Adrenal gland (tissue), 5 donors: ENCODE data around the gene SYK.

Source experiments
- POLR2A ChIP-seq, 2 donors: fragments of 450-650 bp; IDR thresholded peaks; one replicate each; pipeline ENCODE4 v1.6.1; 2017; ENCODE audit warnings: antibody characterized with exemption in 2 of 2, mild to moderate bottlenecking in 2 of 2, moderate library complexity in 1 of 2
- TF ChIP-seq, protein P1 (sequence below), 6 experiments: fragments of 450-650 bp in 4 of 6; fragments of 200-600 bp in 2 of 6; sonication (generic) in 1 of 6; IDR thresholded peaks; 1 replicate in 5 of 6; 2 replicates in 1 of 6; pipeline versions ENCODE4 v1.5.1 to v1.8.0; 2016 to 2021; ENCODE audit warnings: antibody characterized with exemption in 6 of 6, mild to moderate bottlenecking in 2 of 6, moderate library complexity in 1 of 6
- donor health status: DM: no; HTN: no; CAD: no.

GRCh38 chr9:90857855-90858254, 56.2 kb downstream of the SYK start:
- TF ChIP-seq, protein P1, sequence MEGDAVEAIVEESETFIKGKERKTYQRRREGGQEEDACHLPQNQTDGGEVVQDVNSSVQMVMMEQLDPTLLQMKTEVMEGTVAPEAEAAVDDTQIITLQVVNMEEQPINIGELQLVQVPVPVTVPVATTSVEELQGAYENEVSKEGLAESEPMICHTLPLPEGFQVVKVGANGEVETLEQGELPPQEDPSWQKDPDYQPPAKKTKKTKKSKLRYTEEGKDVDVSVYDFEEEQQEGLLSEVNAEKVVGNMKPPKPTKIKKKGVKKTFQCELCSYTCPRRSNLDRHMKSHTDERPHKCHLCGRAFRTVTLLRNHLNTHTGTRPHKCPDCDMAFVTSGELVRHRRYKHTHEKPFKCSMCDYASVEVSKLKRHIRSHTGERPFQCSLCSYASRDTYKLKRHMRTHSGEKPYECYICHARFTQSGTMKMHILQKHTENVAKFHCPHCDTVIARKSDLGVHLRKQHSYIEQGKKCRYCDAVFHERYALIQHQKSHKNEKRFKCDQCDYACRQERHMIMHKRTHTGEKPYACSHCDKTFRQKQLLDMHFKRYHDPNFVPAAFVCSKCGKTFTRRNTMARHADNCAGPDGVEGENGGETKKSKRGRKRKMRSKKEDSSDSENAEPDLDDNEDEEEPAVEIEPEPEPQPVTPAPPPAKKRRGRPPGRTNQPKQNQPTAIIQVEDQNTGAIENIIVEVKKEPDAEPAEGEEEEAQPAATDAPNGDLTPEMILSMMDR (IDR thresholded peaks at IDR 0.05), result no peak
- TF ChIP-seq POLR2A (IDR thresholded peaks at IDR 0.05), result no peak
